H1 (cell line): ENCODE results near the gene FBLN2. TPM values are rescaled to one million over a fixed set of nuclear protein-coding genes. Genes with fewer than 3 reads are reported as not detected.

Source experiments
- CTCF ChIA-PET: fragments of 300-600 bp; sonication (Branson Sonifier 250); formaldehyde crosslinking; loops from one replicate; lab custom pipeline; 2021; ENCODE audit not compliant: partially characterized antibody; lab: Charles Lee
- POLR2A ChIA-PET: fragments of 300-600 bp; sonication (Branson Sonifier 250); formaldehyde crosslinking; loops from one replicate; lab custom pipeline; 2021; ENCODE audit warnings: inconsistent platforms; ENCODE audit not compliant: partially characterized antibody; lab: Charles Lee
- DNase-seq, 2 experiments: peaks; one replicate each; pipeline versions ENCODE4 v3.0.0 to v3.0.0-alpha.2; 2010 to 2022; ENCODE audit warnings: low spot score in 2 of 2, low read depth in 1 of 2, mixed read lengths in 1 of 2
- FAIRE-seq: peaks from 2 replicates; lab custom pipeline; 2011; peaks lifted over from hg19 to GRCh38; lab: Jason Lieb, UNC
- H2AFZ ChIP-seq: 2 replicates; pipeline ENCODE4 v1.8.1; 2012; ENCODE audit warnings: low read length, inconsistent platforms
- H2AK5ac ChIP-seq: 2 replicates; pipeline ENCODE4 v1.6.1; 2013; ENCODE audit warnings: low read depth, low read length
- H2BK120ac ChIP-seq: replicated peaks from 2 replicates; pipeline ENCODE3; 2013; ENCODE audit warnings: low read depth, low read length, inconsistent platforms
- H2BK12ac ChIP-seq: 2 replicates; pipeline ENCODE4 v1.6.1; 2013; ENCODE audit warnings: low read depth, low read length
- H2BK15ac ChIP-seq: 2 replicates; pipeline ENCODE4 v1.6.1; 2013; ENCODE audit warnings: low read length
- H2BK20ac ChIP-seq: 2 replicates; pipeline ENCODE4 v1.6.1; 2013; ENCODE audit warnings: low read length
- H2BK5ac ChIP-seq: 2 replicates; pipeline ENCODE4 v1.6.1; 2013; ENCODE audit warnings: low read depth, low read length
- H3K14ac ChIP-seq: 2 replicates; pipeline ENCODE4 v1.6.1; 2013; ENCODE audit warnings: inconsistent platforms; ENCODE audit not compliant: insufficient read length
- H3K18ac ChIP-seq: 2 replicates; pipeline ENCODE4 v1.6.1; 2013; ENCODE audit warnings: low read length; ENCODE audit errors: extremely low read depth
- H3K23ac ChIP-seq: 2 replicates; pipeline ENCODE4 v1.6.1; 2013; ENCODE audit warnings: inconsistent platforms; ENCODE audit not compliant: insufficient read length
- H3K23me2 ChIP-seq: 2 replicates; pipeline ENCODE4 v1.6.1; 2013; ENCODE audit warnings: low read depth, low read length
- H3K27ac ChIP-seq: 2 replicates; pipeline ENCODE4 v1.6.1; 2011; ENCODE audit warnings: low read depth, low read length, inconsistent platforms
- H3K27me3 ChIP-seq, 4 experiments: replicated peaks in 1 of 4; 1 replicate in 1 of 4; 2 replicates in 3 of 4; pipeline versions ENCODE4 v1.6.1 to v1.8.1; 2011 to 2013; ENCODE audit warnings: low read length in 3 of 4, mild to moderate bottlenecking in 3 of 4, inconsistent platforms in 2 of 4, mixed read lengths in 2 of 4, moderate library complexity in 1 of 4; ENCODE audit not compliant: control insufficient read depth in 3 of 4, insufficient read depth in 3 of 4; ENCODE audit errors: extremely low read depth in 1 of 4
- H3K36me3 ChIP-seq, 4 experiments: 2 replicates each; pipeline versions ENCODE4 v1.6.1 to v1.8.1; 2011 to 2013; ENCODE audit warnings: mild to moderate bottlenecking in 4 of 4, low read length in 3 of 4, moderate library complexity in 2 of 4, control low read depth in 1 of 4, inconsistent platforms in 1 of 4; ENCODE audit not compliant: insufficient read depth in 4 of 4, control insufficient read depth in 2 of 4
- H3K4ac ChIP-seq: replicated peaks from 2 replicates; pipeline ENCODE3; 2013; ENCODE audit warnings: low read length, low read depth, mixed read lengths, inconsistent platforms; ENCODE audit not compliant: insufficient read length
- H3K4me1 ChIP-seq, 4 experiments: replicated peaks in 1 of 4; 1 replicate in 1 of 4; 2 replicates in 3 of 4; pipeline versions ENCODE4 v1.6.1 to v1.8.1; 2011 to 2013; ENCODE audit warnings: low read length in 3 of 4, inconsistent platforms in 2 of 4, mixed read lengths in 1 of 4; ENCODE audit not compliant: insufficient read depth in 4 of 4, control insufficient read depth in 3 of 4
- H3K4me2 ChIP-seq, 2 experiments: 2 replicates each; pipeline versions ENCODE4 v1.6.1 to v1.8.1; 2011 to 2013; ENCODE audit warnings: low read depth in 2 of 2, low read length in 2 of 2, control low read depth in 1 of 2, inconsistent platforms in 1 of 2, mild to moderate bottlenecking in 1 of 2; ENCODE audit not compliant: insufficient read depth in 1 of 2
- H3K4me3 ChIP-seq, 4 experiments: fragments of 200-600, 300-600 bp in 1 of 4; sonication (generic), shearing (Covaris generic), sonication (Bioruptor Twin) in 1 of 4; 2 replicates each; pipeline versions ENCODE4 v1.5.1 to v1.8.1; 2011 to 2016; ENCODE audit warnings: low read length in 4 of 4, low read depth in 3 of 4, control low read depth in 2 of 4, inconsistent platforms in 2 of 4, mild to moderate bottlenecking in 2 of 4, mixed read lengths in 1 of 4, moderate library complexity in 1 of 4; ENCODE audit not compliant: insufficient read depth in 2 of 4; ENCODE audit errors: extremely low read depth in 1 of 4
- H3K56ac ChIP-seq: replicated peaks from 2 replicates; pipeline ENCODE3; 2013; ENCODE audit warnings: low read depth, mild to moderate bottlenecking, mixed read lengths, low read length, inconsistent platforms; ENCODE audit not compliant: insufficient read length
- H3K79me1 ChIP-seq: 2 replicates; pipeline ENCODE4 v1.6.1; 2013; ENCODE audit warnings: low read depth, low read length, control low read depth
- H3K79me2 ChIP-seq, 2 experiments: 2 replicates each; pipeline versions ENCODE4 v1.6.1 to v1.8.1; 2012 to 2013; ENCODE audit warnings: low read length in 2 of 2, mild to moderate bottlenecking in 2 of 2, inconsistent platforms in 1 of 2; ENCODE audit not compliant: insufficient read depth in 2 of 2, control insufficient read depth in 1 of 2
- H3K9ac ChIP-seq, 4 experiments: replicated peaks in 1 of 4; 1 replicate in 1 of 4; 2 replicates in 3 of 4; pipeline versions ENCODE4 v1.6.1 to v1.8.1; 2011 to 2013; ENCODE audit warnings: low read depth in 3 of 4, low read length in 3 of 4, control low read depth in 2 of 4, mild to moderate bottlenecking in 2 of 4, moderate library complexity in 2 of 4, inconsistent platforms in 1 of 4; ENCODE audit errors: extremely low read depth in 1 of 4
- H3K9me3 ChIP-seq, 2 experiments: 2 replicates each; pipeline versions ENCODE4 v1.6.1 to v1.8.1; 2012 to 2013; ENCODE audit warnings: mild to moderate bottlenecking in 2 of 2, moderate library complexity in 2 of 2, control low read depth in 1 of 2, inconsistent platforms in 1 of 2, low read depth in 1 of 2, low read length in 1 of 2, mixed read lengths in 1 of 2; ENCODE audit not compliant: insufficient read depth in 2 of 2
- H4K20me1 ChIP-seq, 2 experiments: replicated peaks in 1 of 2; 2 replicates each; pipeline versions ENCODE3 to v1.8.1; 2011 to 2013; ENCODE audit warnings: inconsistent platforms in 2 of 2, low read length in 2 of 2, mild to moderate bottlenecking in 1 of 2; ENCODE audit not compliant: insufficient read depth in 2 of 2, control insufficient read depth in 1 of 2
- H4K5ac ChIP-seq: 2 replicates; pipeline ENCODE4 v1.6.1; 2013; ENCODE audit warnings: low read length, low read depth, mixed read lengths, inconsistent platforms; ENCODE audit not compliant: insufficient read length
- H4K8ac ChIP-seq: 2 replicates; pipeline ENCODE4 v1.8.0; 2013; ENCODE audit warnings: mild to moderate bottlenecking, moderate library complexity, low read length, inconsistent platforms; ENCODE audit not compliant: insufficient read depth; ENCODE audit errors: extremely low read depth
- H4K91ac ChIP-seq: replicated peaks from 2 replicates; pipeline ENCODE3; 2013; ENCODE audit warnings: low read length, mixed read lengths, inconsistent platforms; ENCODE audit not compliant: insufficient read length
- HDAC2 ChIP-seq, 2 experiments: fragments of 300-600 bp in 1 of 2; sonication (generic) in 1 of 2; IDR thresholded peaks; 2 replicates each; pipeline ENCODE4 v1.6.1; 2011 to 2012; ENCODE audit warnings: low read depth in 2 of 2, low read length in 2 of 2, mild to moderate bottlenecking in 2 of 2, moderate library complexity in 2 of 2, borderline replicate concordance in 1 of 2, inconsistent platforms in 1 of 2
- RAD21 ChIP-seq, 2 experiments: IDR thresholded peaks in 1 of 2; conservative IDR thresholded peaks in 1 of 2; 2 replicates each; pipeline ENCODE4 v1.6.1; 2011; ENCODE audit warnings: low read depth in 2 of 2, low read length in 2 of 2, improper control_type of control experiment in 1 of 2, inconsistent platforms in 1 of 2, mild to moderate bottlenecking in 1 of 2, moderate library complexity in 1 of 2
- WGBS, 2 experiments: shearing (Covaris generic) in 1 of 2; methylation state at CpG; one replicate each; pipeline versions ENCODE4 v1.1.6 to v1.1.7; 2013 to 2015; ENCODE audit warnings: low lambda C conversion rate in 2 of 2, mixed read lengths in 2 of 2, inconsistent platforms in 1 of 2, low coverage in 1 of 2, missing lambda C conversion rate in 1 of 2; ENCODE audit not compliant: insufficient replicate concordance in 2 of 2, insufficient coverage in 1 of 2, insufficient read length in 1 of 2; ENCODE audit errors: extremely low coverage in 1 of 2, missing lambda C conversion rate in 1 of 2; 5-methylcytosine and 5-hydroxymethylcytosine counted together
- polyA plus RNA-seq, 7 experiments: library from polyadenylated mRNA; depleted of rRNA in 3 of 7; stranded (reverse) in 5 of 7; unstranded in 2 of 7; fragments of >200 nt in 5 of 7; fragments of 200-250 nt in 2 of 7; gene quantifications; 1 replicate in 5 of 7; 2 replicates in 1 of 7; 4 replicates in 1 of 7; pipeline versions ENCODE4 v1.2.1 to v1.2.3, GENCODE V29; 2011 to 2013; ENCODE audit warnings: missing spikeins in 2 of 7, mixed read lengths in 2 of 7
- total RNA-seq: library from RNA; stranded (reverse); fragmentation: NEBNext Ultra II Directional; extraction: Animal tissue kit (Norgen Biotek cat#: 25700); gene quantifications from 2 replicates; pipeline ENCODE4 v1.2.1, GENCODE V29; 2021
- TF ChIP-seq, protein P1 (sequence below), 3 experiments: IDR thresholded peaks; 1 replicate in 2 of 3; 2 replicates in 1 of 3; pipeline versions ENCODE4 v1.5.1 to v1.6.1; 2011; ENCODE audit warnings: low read length in 3 of 3, mild to moderate bottlenecking in 3 of 3, inconsistent platforms in 2 of 3, low read depth in 1 of 3, moderate library complexity in 1 of 3; ENCODE audit not compliant: insufficient read depth in 1 of 3; ENCODE audit errors: control extremely low read depth in 1 of 3

Gene FBLN2
- total and polyA plus RNA-seq, 2 of the 8 experiments (the other 6 are each of a cell fraction or from before 2014, with no cell fraction given), result 17.4 to 24.2 TPM

DNA sequence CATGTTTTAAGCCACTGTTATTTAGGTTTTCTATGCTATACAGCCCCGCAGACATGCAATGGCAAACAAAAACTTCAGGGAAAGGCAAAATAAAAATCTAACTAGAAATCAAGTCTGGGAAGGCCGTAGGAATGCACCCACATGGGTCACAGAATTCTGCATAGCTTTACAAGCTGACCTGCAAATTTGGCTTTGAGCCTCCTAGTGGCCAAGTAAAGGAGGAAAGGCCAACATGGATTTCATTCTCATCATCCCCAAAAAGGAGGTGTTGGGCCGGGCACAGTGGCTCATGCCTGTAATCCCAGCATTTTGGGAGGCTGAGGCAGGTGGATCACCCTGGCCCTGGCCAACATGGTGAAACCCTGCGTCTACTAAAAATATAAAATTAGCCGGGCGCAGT, 124.3 kb downstream of the FBLN2 start:
- no peak overlapping the region for H2BK5ac ChIP-seq
- no peak overlapping the region for H3K14ac ChIP-seq
- H2AFZ ChIP-seq, result no peak overlapping the region
- no peak overlapping the region for H4K91ac ChIP-seq
- H3K36me3 ChIP-seq, result no peaks in the 10 kb centered on the region
- H3K9me3 ChIP-seq, result no peaks in the 10 kb centered on the region
- no peaks in the 10 kb centered on the region for H3K27me3 ChIP-seq
- no peak overlapping the region for H2BK12ac ChIP-seq
- H3K4me2 ChIP-seq, result no peak overlapping the region
- no peak overlapping the region for H3K27ac ChIP-seq
- H2AK5ac ChIP-seq, result no peak overlapping the region
- DNase-seq (no peak), FAIRE-seq (peak; percentile 58)
- no peak overlapping the region for H4K8ac ChIP-seq
- H4K5ac ChIP-seq, result no peak overlapping the region
- H2BK120ac ChIP-seq, result no peak overlapping the region
- ChIA-PET CTCF (interaction anchor here (0.8 to 34.9 kb wide), 17 partner anchors 8 to 574 kb away, joined by 3 to 765 read pairs (median 4); partner anchors contain the start of gene WNT7A), POLR2A (no interaction called here)
- no peak overlapping the region for H3K4ac ChIP-seq
- H2BK15ac ChIP-seq, result no peak overlapping the region
- TF ChIP-seq, protein P1, sequence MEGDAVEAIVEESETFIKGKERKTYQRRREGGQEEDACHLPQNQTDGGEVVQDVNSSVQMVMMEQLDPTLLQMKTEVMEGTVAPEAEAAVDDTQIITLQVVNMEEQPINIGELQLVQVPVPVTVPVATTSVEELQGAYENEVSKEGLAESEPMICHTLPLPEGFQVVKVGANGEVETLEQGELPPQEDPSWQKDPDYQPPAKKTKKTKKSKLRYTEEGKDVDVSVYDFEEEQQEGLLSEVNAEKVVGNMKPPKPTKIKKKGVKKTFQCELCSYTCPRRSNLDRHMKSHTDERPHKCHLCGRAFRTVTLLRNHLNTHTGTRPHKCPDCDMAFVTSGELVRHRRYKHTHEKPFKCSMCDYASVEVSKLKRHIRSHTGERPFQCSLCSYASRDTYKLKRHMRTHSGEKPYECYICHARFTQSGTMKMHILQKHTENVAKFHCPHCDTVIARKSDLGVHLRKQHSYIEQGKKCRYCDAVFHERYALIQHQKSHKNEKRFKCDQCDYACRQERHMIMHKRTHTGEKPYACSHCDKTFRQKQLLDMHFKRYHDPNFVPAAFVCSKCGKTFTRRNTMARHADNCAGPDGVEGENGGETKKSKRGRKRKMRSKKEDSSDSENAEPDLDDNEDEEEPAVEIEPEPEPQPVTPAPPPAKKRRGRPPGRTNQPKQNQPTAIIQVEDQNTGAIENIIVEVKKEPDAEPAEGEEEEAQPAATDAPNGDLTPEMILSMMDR (IDR thresholded peaks at IDR 0.05; ENCODE audit: control extremely low read depth in 1 of 3, insufficient read depth in 1 of 3, low read depth in 1 of 3, low read length in 3 of 3), result peak; percentile 8 to 71 (median 56)
- TF ChIP-seq HDAC2 (IDR thresholded peaks at IDR 0.05; ENCODE audit: borderline replicate concordance in 1 of 2, low read depth in 2 of 2, low read length in 2 of 2) (no peak), RAD21 (IDR thresholded peaks at IDR 0.05 in 1 of 2, conservative IDR thresholded peaks at IDR 0.05 in 1 of 2; ENCODE audit: low read depth in 2 of 2, low read length in 2 of 2) (peak; percentile 34 to 53)
- H3K4me1 ChIP-seq, result no peaks in the 10 kb centered on the region
- H3K23me2 ChIP-seq, result no peaks in the 10 kb centered on the region
- no peak overlapping the region for H3K23ac ChIP-seq
- H3K79me1 ChIP-seq, result no peaks in the 10 kb centered on the region
- no peak overlapping the region for H3K9ac ChIP-seq
- 88% methylated on average over 6 of the region's 6 CpGs; no CpG with 5 or more reads in 1 of the 2 experiments for WGBS, 2 experiments
- H4K20me1 ChIP-seq, result no peaks in the 10 kb centered on the region
- H2BK20ac ChIP-seq, result no peak overlapping the region
- no peak overlapping the region for H3K4me3 ChIP-seq
- no peak overlapping the region for H3K18ac ChIP-seq
- H3K56ac ChIP-seq, result no peak overlapping the region
- H3K79me2 ChIP-seq, result no peaks in the 10 kb centered on the region
